WERI-Rb-1 (cell line): ENCODE data around the gene VIM.

Source experiments
- DNase-seq: peaks from one replicate; pipeline ENCODE4 v3.0.0-alpha.2; 2020
- H3K27ac ChIP-seq: fragments of 250-450 bp; sonication (Bioruptor Pico); 2 replicates; pipeline ENCODE4 v1.5.1; 2020; ENCODE audit warnings: mild to moderate bottlenecking, moderate library complexity
- H3K27me3 ChIP-seq: fragments of 250-450 bp; sonication (Bioruptor Pico); 2 replicates; pipeline ENCODE4 v1.5.1; 2021; ENCODE audit warnings: mild to moderate bottlenecking, low read depth, moderate library complexity; ENCODE audit not compliant: insufficient read depth, severe bottlenecking
- H3K36me3 ChIP-seq: fragments of 250-450 bp; sonication (Bioruptor Pico); 2 replicates; pipeline ENCODE4 v1.5.1; 2020; ENCODE audit warnings: mild to moderate bottlenecking, moderate library complexity
- H3K4me3 ChIP-seq: 2 replicates; pipeline ENCODE4 v1.5.1; 2011; ENCODE audit warnings: low read depth, mild to moderate bottlenecking, control low read depth, low read length
- H3K9me3 ChIP-seq: fragments of 250-450 bp; sonication (Bioruptor Pico); 2 replicates; pipeline ENCODE4 v1.5.1; 2021; ENCODE audit warnings: mild to moderate bottlenecking, moderate library complexity; ENCODE audit not compliant: severe bottlenecking
- TF ChIP-seq, protein P1 (sequence below): IDR thresholded peaks from 2 replicates; pipeline ENCODE4 v1.5.1; 2011; ENCODE audit warnings: low read depth, mild to moderate bottlenecking, control low read depth, inconsistent platforms, low read length

VIM gene

DNA sequence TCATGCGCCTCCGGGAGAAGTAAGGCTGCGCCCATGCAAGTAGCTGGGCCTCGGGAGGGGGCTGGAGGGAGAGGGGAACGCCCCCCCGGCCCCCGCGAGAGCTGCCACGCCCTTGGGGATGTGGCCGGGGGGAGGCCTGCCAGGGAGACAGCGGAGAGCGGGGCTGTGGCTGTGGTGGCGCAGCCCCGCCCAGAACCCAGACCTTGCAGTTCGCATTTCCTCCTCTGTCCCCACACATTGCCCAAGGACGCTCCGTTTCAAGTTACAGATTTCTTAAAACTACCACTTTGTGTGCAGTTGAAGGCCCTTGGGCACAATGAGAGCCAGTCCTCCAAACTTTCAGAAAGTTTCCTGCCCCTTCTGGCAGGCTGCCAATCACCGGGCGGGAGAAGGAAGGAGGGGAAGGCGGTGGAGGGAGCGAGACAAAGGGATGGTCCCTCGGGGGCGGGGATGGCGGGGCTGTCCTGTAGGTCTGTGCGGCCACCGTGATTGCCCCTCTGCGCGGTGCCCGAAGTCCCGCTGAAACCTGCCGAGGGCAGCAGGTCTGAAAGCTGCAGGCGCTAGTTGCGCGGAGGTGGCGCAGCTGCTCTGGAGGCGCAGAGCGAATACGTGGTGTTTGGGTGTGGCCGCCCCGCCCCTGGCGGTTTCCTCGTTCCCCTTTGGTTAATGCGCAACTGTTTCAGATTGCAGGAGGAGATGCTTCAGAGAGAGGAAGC, 2.1 kb downstream of the VIM start:
- Histone ChIP-seq H3K36me3 (no peaks in the 10 kb centered on the region), H3K9me3 (no peaks in the 10 kb centered on the region), H3K27ac (no peak overlapping the region)

DNA sequence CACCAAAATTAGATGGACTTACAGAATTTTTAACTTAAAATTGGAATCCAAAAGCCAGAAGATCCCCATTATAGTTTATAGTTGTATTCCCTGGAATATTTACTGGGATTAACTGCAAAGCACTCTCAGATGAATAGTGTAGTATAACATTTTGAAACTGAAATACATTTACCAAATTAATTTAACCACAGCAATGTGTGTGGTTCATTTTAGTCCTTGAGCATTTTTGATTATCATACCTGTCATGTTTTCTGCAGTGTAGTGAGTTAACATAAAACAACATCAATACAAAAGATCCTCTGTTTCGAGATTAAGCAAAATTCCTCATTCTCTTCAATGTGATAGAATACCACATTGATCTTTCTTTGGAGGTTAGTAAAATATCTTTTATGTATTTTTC, 3.7 kb downstream of the VIM start:
- no peak for DNase-seq
- no peaks in the 10 kb centered on the region for H3K9me3 ChIP-seq
- no peak overlapping the region for H3K27ac ChIP-seq
- H3K36me3 ChIP-seq: no peaks in the 10 kb centered on the region
- TF ChIP-seq, protein P1, sequence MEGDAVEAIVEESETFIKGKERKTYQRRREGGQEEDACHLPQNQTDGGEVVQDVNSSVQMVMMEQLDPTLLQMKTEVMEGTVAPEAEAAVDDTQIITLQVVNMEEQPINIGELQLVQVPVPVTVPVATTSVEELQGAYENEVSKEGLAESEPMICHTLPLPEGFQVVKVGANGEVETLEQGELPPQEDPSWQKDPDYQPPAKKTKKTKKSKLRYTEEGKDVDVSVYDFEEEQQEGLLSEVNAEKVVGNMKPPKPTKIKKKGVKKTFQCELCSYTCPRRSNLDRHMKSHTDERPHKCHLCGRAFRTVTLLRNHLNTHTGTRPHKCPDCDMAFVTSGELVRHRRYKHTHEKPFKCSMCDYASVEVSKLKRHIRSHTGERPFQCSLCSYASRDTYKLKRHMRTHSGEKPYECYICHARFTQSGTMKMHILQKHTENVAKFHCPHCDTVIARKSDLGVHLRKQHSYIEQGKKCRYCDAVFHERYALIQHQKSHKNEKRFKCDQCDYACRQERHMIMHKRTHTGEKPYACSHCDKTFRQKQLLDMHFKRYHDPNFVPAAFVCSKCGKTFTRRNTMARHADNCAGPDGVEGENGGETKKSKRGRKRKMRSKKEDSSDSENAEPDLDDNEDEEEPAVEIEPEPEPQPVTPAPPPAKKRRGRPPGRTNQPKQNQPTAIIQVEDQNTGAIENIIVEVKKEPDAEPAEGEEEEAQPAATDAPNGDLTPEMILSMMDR: no peak
- H3K4me3 ChIP-seq: no peak overlapping the region
- no peaks in the 10 kb centered on the region for H3K27me3 ChIP-seq

More for the DNA sequence above, 2.1 kb downstream of the VIM start:
- DNase-seq: peak; percentile 52
- Histone ChIP-seq H3K4me3 (peak overlapping the region; percentile 74), H3K27me3 (no peaks in the 10 kb centered on the region)
- TF ChIP-seq, protein P1: no peak

DNA sequence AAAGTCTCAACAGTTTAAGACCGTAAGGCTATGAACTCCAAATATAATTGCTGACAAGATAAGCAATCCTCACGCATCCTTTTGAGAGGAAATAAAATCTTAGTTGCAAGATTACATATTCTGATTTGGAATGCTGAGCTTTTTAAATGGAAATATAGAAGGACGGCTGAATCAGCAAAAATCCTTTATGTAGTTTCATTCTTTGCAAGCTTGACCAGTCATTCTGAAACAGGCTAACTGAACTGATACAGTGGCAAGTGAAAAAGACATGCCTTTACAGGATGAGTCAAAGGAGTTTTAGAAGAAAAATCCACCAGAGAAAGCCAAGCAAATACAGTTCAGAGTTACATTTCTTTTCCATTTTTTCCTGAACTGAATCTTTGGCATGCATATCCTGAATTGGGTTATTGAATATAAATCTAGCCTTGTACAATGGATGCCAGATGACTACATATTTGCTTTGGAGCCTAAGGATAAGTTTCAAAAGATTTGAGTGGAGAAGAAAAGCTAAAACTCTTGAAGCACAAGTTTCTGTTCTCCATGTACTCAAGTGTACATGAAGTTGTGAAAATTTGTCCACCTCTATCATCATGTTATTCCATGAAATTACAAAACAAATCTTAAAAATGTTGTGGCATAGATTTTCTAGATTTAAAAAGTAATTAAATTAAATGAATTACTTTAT, 4.4 kb downstream of the VIM start:
- H3K9me3 ChIP-seq: no peaks in the 10 kb centered on the region
- no peak overlapping the region for H3K27ac ChIP-seq
- TF ChIP-seq, protein P1: no peak
- no peak overlapping the region for H3K4me3 ChIP-seq
- no peak for DNase-seq
- H3K36me3 ChIP-seq: no peaks in the 10 kb centered on the region
- H3K27me3 ChIP-seq: no peaks in the 10 kb centered on the region

DNA sequence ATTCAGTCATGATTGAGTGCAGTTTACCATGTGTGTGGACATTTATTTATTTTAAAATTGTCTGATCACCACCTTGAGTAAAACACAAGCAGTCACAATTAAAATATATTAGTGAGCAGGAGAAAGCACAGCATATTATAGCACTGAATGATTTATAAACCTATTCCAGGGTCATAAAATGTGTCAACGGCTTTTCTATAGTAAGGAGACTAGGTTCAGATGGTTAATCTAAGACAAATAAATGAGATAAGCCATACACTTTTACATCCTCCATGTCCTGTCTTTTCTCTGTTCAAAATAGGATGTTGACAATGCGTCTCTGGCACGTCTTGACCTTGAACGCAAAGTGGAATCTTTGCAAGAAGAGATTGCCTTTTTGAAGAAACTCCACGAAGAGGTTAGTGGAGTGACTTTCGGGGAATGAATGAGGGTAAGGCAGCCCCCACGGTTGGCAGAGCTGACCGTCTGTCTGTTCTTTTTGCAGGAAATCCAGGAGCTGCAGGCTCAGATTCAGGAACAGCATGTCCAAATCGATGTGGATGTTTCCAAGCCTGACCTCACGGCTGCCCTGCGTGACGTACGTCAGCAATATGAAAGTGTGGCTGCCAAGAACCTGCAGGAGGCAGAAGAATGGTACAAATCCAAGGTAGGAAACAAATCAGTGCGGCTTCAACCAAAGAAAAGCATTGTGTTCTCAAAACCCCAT, 5.4 kb downstream of the VIM start:
- TF ChIP-seq, protein P1: no peak
- no peaks in the 10 kb centered on the region for H3K36me3 ChIP-seq
- no peaks in the 10 kb centered on the region for H3K9me3 ChIP-seq
- no peaks in the 10 kb centered on the region for H3K27me3 ChIP-seq
- DNase-seq: no peak
- H3K27ac ChIP-seq: no peak overlapping the region
- no peak overlapping the region for H3K4me3 ChIP-seq

DNA sequence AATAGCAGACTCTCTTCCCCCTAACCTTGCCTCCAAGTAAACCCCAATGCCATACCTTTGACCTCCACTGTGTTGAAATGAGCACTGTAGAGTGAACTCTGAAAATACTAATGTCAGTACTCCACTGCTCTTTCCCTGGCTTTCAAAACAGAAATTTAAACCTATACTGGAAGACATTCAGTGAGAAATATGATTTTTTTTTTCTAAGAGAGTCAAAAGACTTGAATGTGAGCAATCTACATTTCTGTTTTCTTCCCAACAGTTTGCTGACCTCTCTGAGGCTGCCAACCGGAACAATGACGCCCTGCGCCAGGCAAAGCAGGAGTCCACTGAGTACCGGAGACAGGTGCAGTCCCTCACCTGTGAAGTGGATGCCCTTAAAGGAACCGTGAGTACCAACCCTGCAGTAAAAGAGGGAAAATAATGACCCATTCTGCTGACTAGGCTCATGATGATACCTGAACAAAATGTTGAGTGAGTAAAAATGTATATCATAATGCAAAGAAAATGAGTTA, 6.4 kb downstream of the VIM start:
- Histone ChIP-seq H3K36me3 (no peaks in the 10 kb centered on the region), H3K4me3 (no peak overlapping the region), H3K27me3 (no peaks in the 10 kb centered on the region), H3K9me3 (no peaks in the 10 kb centered on the region), H3K27ac (no peak overlapping the region)
- TF ChIP-seq, protein P1: no peak
- DNase-seq: no peak
